HCT116 (cell line): ENCODE results near the gene IQGAP2. TPM values are rescaled to one million over a fixed set of nuclear protein-coding genes. Genes with fewer than 3 reads are reported as not detected.

Experiments
- ATAC-seq: fragments of 200-7000 bp; cut with Tn5 transposase; 2 replicates; pipeline ENCODE4 v1.9.1; 2020; ENCODE audit warnings: mild to moderate bottlenecking, moderate library complexity
- BruUV-seq: library from RNA; stranded (reverse); fragments of 400-500 nt; replicated peaks from 2 replicates; lab custom pipeline; 2021; lab: Mats Ljungman, UMichigan
- CTCF ChIA-PET: fragments of 300-600 bp; sonication (Branson Sonifier 250); formaldehyde crosslinking; loops from one replicate; lab custom pipeline; 2021; ENCODE audit warnings: antibody characterized with exemption; lab: Charles Lee
- POLR2A ChIA-PET: fragments of 300-600, 350-600 bp; sonication (Branson Sonifier 250); formaldehyde crosslinking; loops from one replicate; lab custom pipeline; 2021; ENCODE audit warnings: antibody characterized with exemption; lab: Charles Lee
- RAD21 ChIA-PET, 2 experiments: fragments of 300-600 bp; sonication (Branson Sonifier 250); formaldehyde crosslinking; loops; one replicate each; lab custom pipeline; 2023; ENCODE audit warnings: low total read pairs in 2 of 2; ENCODE audit not compliant: uncharacterized antibody in 2 of 2, unreplicated experiment in 2 of 2, low non-redundant PET in 1 of 2; lab: Charles Lee
- DNase-seq: peaks from one replicate; pipeline ENCODE4 v3.0.0-alpha.2; 2010; ENCODE audit warnings: low read depth, low spot score
- H2AFZ ChIP-seq: fragments of 200-600 bp; shearing (Covaris generic), sonication (generic); 2 replicates; pipeline ENCODE4 v1.6.1; 2017; ENCODE audit warnings: low read depth, mixed run types, mixed read lengths, antibody characterized with exemption, low read length; ENCODE audit not compliant: poor library complexity, severe bottlenecking
- H3K27ac ChIP-seq: 2 replicates; pipeline ENCODE4 v1.5.1; 2012; ENCODE audit warnings: low read depth, low read length
- H3K27me3 ChIP-seq: fragments of 200-600 bp; sonication (generic); 2 replicates; pipeline ENCODE4 v1.6.1; 2016; ENCODE audit warnings: mixed run types, low read length, mixed read lengths; ENCODE audit not compliant: insufficient read depth
- H3K36me3 ChIP-seq, 2 experiments: fragments of 200-500 bp in 1 of 2; fragments of 200-600 bp in 1 of 2; sonication (Bioruptor generic) in 1 of 2; sonication (generic) in 1 of 2; 2 replicates each; pipeline versions ENCODE4 v1.5.1 to v1.6.1; 2014 to 2016; ENCODE audit warnings: low read length in 2 of 2, inconsistent platforms in 1 of 2, mixed read lengths in 1 of 2, mixed run types in 1 of 2; ENCODE audit not compliant: insufficient read depth in 2 of 2, control insufficient read depth in 1 of 2
- H3K4me1 ChIP-seq, 2 experiments: fragments of 200-600 bp in 1 of 2; sonication (generic) in 1 of 2; 2 replicates each; pipeline versions ENCODE4 v1.5.1 to v1.6.1; 2012 to 2017; ENCODE audit warnings: low read length in 2 of 2, inconsistent platforms in 1 of 2, mild to moderate bottlenecking in 1 of 2, mixed read lengths in 1 of 2, mixed run types in 1 of 2, moderate library complexity in 1 of 2; ENCODE audit not compliant: insufficient read depth in 2 of 2, control insufficient read depth in 1 of 2
- H3K4me2 ChIP-seq: fragments of 200-600 bp; sonication (generic); 2 replicates; pipeline ENCODE4 v1.6.1; 2017; ENCODE audit warnings: mixed run types, low read length, mixed read lengths
- H3K4me3 ChIP-seq, 2 experiments: fragments of 200-600 bp in 1 of 2; sonication (generic) in 1 of 2; replicated peaks in 1 of 2; 2 replicates each; pipeline ENCODE4 v1.5.1; 2011 to 2016; ENCODE audit warnings: low read length in 2 of 2, control low read depth in 1 of 2, low read depth in 1 of 2, mild to moderate bottlenecking in 1 of 2, mixed read lengths in 1 of 2, mixed run types in 1 of 2
- H3K79me2 ChIP-seq: fragments of 200-600 bp; sonication (generic); 2 replicates; pipeline ENCODE4 v1.6.1; 2017; ENCODE audit warnings: mild to moderate bottlenecking, mixed run types, low read length, moderate library complexity, mixed read lengths; ENCODE audit not compliant: insufficient read depth
- H3K9ac ChIP-seq: fragments of 200-600 bp; sonication (generic); 2 replicates; pipeline ENCODE4 v1.6.1; 2016; ENCODE audit warnings: low read length, mixed read lengths
- H3K9me2 ChIP-seq: fragments of 200-600 bp; sonication (generic), shearing (Covaris generic); 2 replicates; pipeline ENCODE4 v1.6.1; 2017; ENCODE audit warnings: mixed run types, mild to moderate bottlenecking, moderate library complexity; ENCODE audit not compliant: insufficient read depth
- H3K9me3 ChIP-seq, 2 experiments: fragments of 200-500 bp in 1 of 2; fragments of 200-600 bp in 1 of 2; sonication (Bioruptor generic) in 1 of 2; sonication (generic) in 1 of 2; 2 replicates each; pipeline ENCODE4 v1.6.1; 2014 to 2017; ENCODE audit warnings: low read length in 2 of 2, mixed read lengths in 2 of 2, inconsistent platforms in 1 of 2, low read depth in 1 of 2, mild to moderate bottlenecking in 1 of 2, mixed run types in 1 of 2, moderate library complexity in 1 of 2; ENCODE audit not compliant: control insufficient read depth in 1 of 2, insufficient read depth in 1 of 2
- H4K20me1 ChIP-seq: fragments of 200-600 bp; sonication (generic), shearing (Covaris generic); 2 replicates; pipeline ENCODE4 v1.6.1; 2017; ENCODE audit warnings: mixed run types, mild to moderate bottlenecking, moderate library complexity; ENCODE audit not compliant: insufficient read depth
- CEBPB ChIP-seq: IDR thresholded peaks from 2 replicates; pipeline ENCODE4 v1.6.1; 2012; ENCODE audit warnings: low read depth
- CTCF ChIP-seq, 3 experiments: fragments of 200-600 bp in 1 of 3; sonication (generic) in 1 of 3; IDR thresholded peaks in 2 of 3; conservative IDR thresholded peaks in 1 of 3; 2 replicates each; pipeline ENCODE4 v1.5.1; 2012 to 2017; ENCODE audit warnings: low read depth in 2 of 3, low read length in 2 of 3, antibody characterized with exemption in 1 of 3, borderline replicate concordance in 1 of 3, control low read depth in 1 of 3, mild to moderate bottlenecking in 1 of 3, mixed read lengths in 1 of 3, mixed run types in 1 of 3, moderate library complexity in 1 of 3; ENCODE audit not compliant: insufficient read depth in 1 of 3
- ELF1 ChIP-seq: IDR thresholded peaks from 2 replicates; pipeline ENCODE4 v1.6.1; 2012; ENCODE audit warnings: low read depth, borderline replicate concordance
- EZH2 ChIP-seq: fragments of 200-600 bp; sonication (generic); IDR thresholded peaks from 2 replicates; pipeline ENCODE4 v1.6.1; 2017; ENCODE audit warnings: antibody characterized with exemption, mixed run types
- EZH2phosphoT487 ChIP-seq: fragments of 200-600 bp; IDR thresholded peaks from 2 replicates; pipeline ENCODE4 v1.6.1; 2018; ENCODE audit warnings: antibody characterized with exemption, borderline replicate concordance
- JUND ChIP-seq: IDR thresholded peaks from 2 replicates; pipeline ENCODE4 v1.6.1; 2012
- POLR2A ChIP-seq: IDR thresholded peaks from 2 replicates; pipeline ENCODE4 v1.7.0; 2011; ENCODE audit warnings: borderline replicate concordance; ENCODE audit not compliant: insufficient read depth, insufficient read length; ENCODE audit errors: extremely low read depth
- POLR2AphosphoS5 ChIP-seq: IDR thresholded peaks from 2 replicates; pipeline ENCODE4 v1.6.1; 2011; ENCODE audit warnings: mild to moderate bottlenecking, low read depth, low read length, moderate library complexity
- RAD21 ChIP-seq: IDR thresholded peaks from 2 replicates; pipeline ENCODE4 v1.6.1; 2012; ENCODE audit warnings: low read depth, mild to moderate bottlenecking
- REST ChIP-seq: IDR thresholded peaks from 2 replicates; pipeline ENCODE4 v1.6.1; 2012; ENCODE audit warnings: low read depth
- SRF ChIP-seq: IDR thresholded peaks from 2 replicates; pipeline ENCODE4 v1.6.1; 2012; ENCODE audit warnings: low read depth
- TCF7L2 ChIP-seq: IDR thresholded peaks from 2 replicates; pipeline ENCODE4 v1.7.0; 2011; ENCODE audit warnings: borderline replicate concordance, inconsistent platforms; ENCODE audit not compliant: insufficient read depth, insufficient read length; ENCODE audit errors: extremely low read depth
- YY1 ChIP-seq: IDR thresholded peaks from 2 replicates; pipeline ENCODE4 v1.6.1; 2011; ENCODE audit warnings: low read length, low read depth, moderate library complexity, mild to moderate bottlenecking; ENCODE audit not compliant: insufficient replicate concordance; ENCODE audit errors: extremely low read depth
- ZBTB33 ChIP-seq: IDR thresholded peaks from 2 replicates; pipeline ENCODE4 v1.6.1; 2011; ENCODE audit warnings: mild to moderate bottlenecking, low read length, moderate library complexity; ENCODE audit not compliant: insufficient replicate concordance; ENCODE audit errors: extremely low read depth
- ZFX ChIP-seq: fragments of 450-650 bp; IDR thresholded peaks from 2 replicates; pipeline ENCODE4 v1.6.1; 2017
- intact Hi-C: fragments of 100-400 bp; cut with micrococcal nuclease; formaldehyde crosslinking; loops from 2 replicates; pipeline ENCODE4 v1.10.0; 2022
- total RNA-seq: library from RNA; stranded (reverse); gene quantifications from one replicate; pipeline ENCODE4 v1.2.1, GENCODE V29; 2021; ENCODE audit not compliant: unreplicated experiment

IQGAP2 gene
- total RNA-seq, 1 experiment from 2014 or later, result 2.0 TPM

- Histone ChIP-seq H3K36me3 (no peaks in the 10 kb centered on the region), H3K4me1 (no peaks in the 10 kb centered on the region), H3K27me3 (no peaks in the 10 kb centered on the region), H3K9ac (no peak overlapping the region), H2AFZ (no peak overlapping the region), H3K4me3 (no peak overlapping the region), H3K9me3 (no peaks in the 10 kb centered on the region), H3K79me2 (no peaks in the 10 kb centered on the region), H3K27ac (no peak overlapping the region), H3K9me2 (no peaks in the 10 kb centered on the region), H4K20me1 (no peaks in the 10 kb centered on the region), H3K4me2 (no peak overlapping the region)
- DNase-seq (no peak), ATAC-seq (no peak)
- ChIA-PET POLR2A (no interaction called here), CTCF (no interaction called here), RAD21 (no interaction called here)
- intact Hi-C loops, result no loop called here
- no TSS peak for BruUV-seq
- no peak for TF ChIP-seq TCF7L2
- no peak for TF ChIP-seq ZBTB33
- no peak for TF ChIP-seq POLR2A
- TF ChIP-seq SRF, result no peak
- TF ChIP-seq EZH2phosphoT487, result no peak
- no peak for TF ChIP-seq POLR2AphosphoS5
- no peak for TF ChIP-seq CEBPB
- no peak for TF ChIP-seq RAD21
- TF ChIP-seq CTCF (IDR thresholded peaks at IDR 0.05 in 2 of 3, conservative IDR thresholded peaks at IDR 0.05 in 1 of 3; ENCODE audit: borderline replicate concordance in 1 of 3, insufficient read depth in 1 of 3, low read depth in 2 of 3, low read length in 2 of 3), result no peak
- no peak for TF ChIP-seq JUND
- TF ChIP-seq ELF1, result no peak
- no peak for TF ChIP-seq REST
- no peak for TF ChIP-seq ZFX
- no peak for TF ChIP-seq YY1
- TF ChIP-seq EZH2, result no peak
These were observed 101.9 kb downstream of the IQGAP2 start for GRCh38 chr5:76504901-76505564.
